Gastrocnemius medialis (tissue), 4 donors: Measurements from ENCODE around the gene FYB2. TPM values are rescaled to one million over a fixed set of nuclear protein-coding genes. Genes with fewer than 3 reads are reported as not detected.

Source experiments
- ATAC-seq, 2 donors: fragments of 150-250 bp; one replicate each; pipeline ENCODE4 v1.9.1; 2016
- DNase-seq, 2 donors: peaks; one replicate each; pipeline ENCODE4 v3.0.0-alpha.2; 2019
- H3K27ac ChIP-seq, 4 donors: fragments of 200-600 bp; sonication (generic); 1 replicate in 1 of 4; 2 replicates in 3 of 4; pipeline ENCODE4 v1.5.1; 2016 to 2018; ENCODE audit warnings: mild to moderate bottlenecking in 2 of 4, moderate library complexity in 1 of 4
- H3K27me3 ChIP-seq, 3 donors: fragments of 200-600 bp; sonication (generic) in 2 of 3; 1 replicate in 1 of 3; 2 replicates in 2 of 3; pipeline versions ENCODE4 v1.5.1 to v1.6.0; 2016 to 2019; ENCODE audit warnings: mild to moderate bottlenecking in 1 of 3, moderate library complexity in 1 of 3
- H3K36me3 ChIP-seq, 2 donors: fragments of 200-600 bp; sonication (generic) in 1 of 2; one replicate each; pipeline ENCODE4 v1.5.1; 2017 to 2018
- H3K4me1 ChIP-seq, 2 donors: fragments of 200-600 bp; sonication (generic) in 1 of 2; one replicate each; pipeline ENCODE4 v1.5.1; 2016 to 2017; ENCODE audit warnings: mild to moderate bottlenecking in 2 of 2
- H3K4me3 ChIP-seq, 4 donors: fragments of 200-600 bp; sonication (generic) in 3 of 4; 1 replicate in 1 of 4; 2 replicates in 3 of 4; pipeline ENCODE4 v1.5.1; 2016 to 2019; ENCODE audit warnings: mild to moderate bottlenecking in 2 of 4
- H3K9me3 ChIP-seq, 3 donors: fragments of 200-600 bp; sonication (generic) in 2 of 3; 1 replicate in 1 of 3; 2 replicates in 2 of 3; pipeline ENCODE4 v1.5.1; 2016 to 2019
- POLR2A ChIP-seq, 2 donors: fragments of 450-650 bp; IDR thresholded peaks; one replicate each; pipeline ENCODE4 v1.6.1; 2017; ENCODE audit warnings: antibody characterized with exemption in 2 of 2, mild to moderate bottlenecking in 2 of 2, moderate library complexity in 2 of 2
- in situ Hi-C, 4 donors: fragments of 200-750 bp; cut with MboI; loops; one replicate each; pipeline versions ENCODE4 v1.15.0 to v1.8.0; 2017; ENCODE audit warnings: low sequenced_read_pairs in 4 of 4
- intact Hi-C: fragments of 100-400 bp; cut with DNase I; formaldehyde crosslinking; loops from one replicate; pipeline ENCODE4 v1.15.1; 2023; ENCODE audit warnings: low total_unique reads
- total RNA-seq, 4 donors: library from RNA; depleted of rRNA; stranded (reverse); fragments of >200 nt; gene quantifications; one replicate each; pipeline versions ENCODE4 v1.1.0 to v1.2.3, GENCODE V29; 2016
- TF ChIP-seq, protein P1 (sequence below), 5 experiments: fragments of 450-650 bp in 3 of 5; fragments of 200-600 bp in 2 of 5; sonication (generic) in 2 of 5; IDR thresholded peaks in 4 of 5; conservative IDR thresholded peaks in 1 of 5; 1 replicate in 4 of 5; 2 replicates in 1 of 5; pipeline ENCODE4 v1.5.1; 2016 to 2019; ENCODE audit warnings: antibody characterized with exemption in 5 of 5, mild to moderate bottlenecking in 3 of 5, moderate library complexity in 3 of 5

FYB2 gene
- total RNA-seq, 4 donors from 2014 or later = 1.0 to 14.2 (median 1.7) TPM

DNA sequence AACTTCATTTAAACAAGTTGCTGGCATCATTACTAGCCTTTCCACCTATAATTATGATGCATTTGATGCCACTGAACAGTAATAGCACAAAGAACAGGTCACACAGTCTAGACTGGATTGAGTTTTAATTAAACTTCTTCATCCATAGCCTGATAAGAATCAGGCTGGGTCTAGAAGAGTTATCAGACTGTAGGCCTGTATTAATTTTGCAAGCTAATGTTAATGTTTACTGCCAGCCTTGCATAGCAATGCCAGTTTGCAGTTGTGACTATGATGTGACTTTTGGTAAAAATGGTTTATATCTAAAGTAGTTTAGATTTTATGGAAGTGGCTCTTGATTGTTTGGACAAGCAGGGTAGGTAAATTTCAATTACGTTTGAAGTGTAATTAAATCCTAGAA lies 106.1 kb downstream of the FYB2 start:
- Histone ChIP-seq H3K9me3 (no peaks in the 10 kb centered on the region), H3K27me3 (no peaks in the 10 kb centered on the region), H3K27ac (no peak overlapping the region), H3K4me1 (peaks cover under 1 to 1% of the 10 kb centered on the region in 2 donors), H3K36me3 (no peaks in the 10 kb centered on the region), H3K4me3 (no peak overlapping the region)
- in situ Hi-C loops = loop anchor here in 1 of 4 donors (25.0 kb wide), 1 partner anchor 1426 kb away; no protein-coding TSS in a partner anchor
- intact Hi-C loops = loop anchor here (5.0 kb wide), 1 partner anchor 109 kb away; no protein-coding TSS in a partner anchor
- ATAC-seq (no peak), DNase-seq (no peak)
- TF ChIP-seq, protein P1, sequence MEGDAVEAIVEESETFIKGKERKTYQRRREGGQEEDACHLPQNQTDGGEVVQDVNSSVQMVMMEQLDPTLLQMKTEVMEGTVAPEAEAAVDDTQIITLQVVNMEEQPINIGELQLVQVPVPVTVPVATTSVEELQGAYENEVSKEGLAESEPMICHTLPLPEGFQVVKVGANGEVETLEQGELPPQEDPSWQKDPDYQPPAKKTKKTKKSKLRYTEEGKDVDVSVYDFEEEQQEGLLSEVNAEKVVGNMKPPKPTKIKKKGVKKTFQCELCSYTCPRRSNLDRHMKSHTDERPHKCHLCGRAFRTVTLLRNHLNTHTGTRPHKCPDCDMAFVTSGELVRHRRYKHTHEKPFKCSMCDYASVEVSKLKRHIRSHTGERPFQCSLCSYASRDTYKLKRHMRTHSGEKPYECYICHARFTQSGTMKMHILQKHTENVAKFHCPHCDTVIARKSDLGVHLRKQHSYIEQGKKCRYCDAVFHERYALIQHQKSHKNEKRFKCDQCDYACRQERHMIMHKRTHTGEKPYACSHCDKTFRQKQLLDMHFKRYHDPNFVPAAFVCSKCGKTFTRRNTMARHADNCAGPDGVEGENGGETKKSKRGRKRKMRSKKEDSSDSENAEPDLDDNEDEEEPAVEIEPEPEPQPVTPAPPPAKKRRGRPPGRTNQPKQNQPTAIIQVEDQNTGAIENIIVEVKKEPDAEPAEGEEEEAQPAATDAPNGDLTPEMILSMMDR (IDR thresholded peaks at IDR 0.05 in 4 of 5, conservative IDR thresholded peaks at IDR 0.05 in 1 of 5) = no peak
- no peak for TF ChIP-seq POLR2A (IDR thresholded peaks at IDR 0.05)

DNA sequence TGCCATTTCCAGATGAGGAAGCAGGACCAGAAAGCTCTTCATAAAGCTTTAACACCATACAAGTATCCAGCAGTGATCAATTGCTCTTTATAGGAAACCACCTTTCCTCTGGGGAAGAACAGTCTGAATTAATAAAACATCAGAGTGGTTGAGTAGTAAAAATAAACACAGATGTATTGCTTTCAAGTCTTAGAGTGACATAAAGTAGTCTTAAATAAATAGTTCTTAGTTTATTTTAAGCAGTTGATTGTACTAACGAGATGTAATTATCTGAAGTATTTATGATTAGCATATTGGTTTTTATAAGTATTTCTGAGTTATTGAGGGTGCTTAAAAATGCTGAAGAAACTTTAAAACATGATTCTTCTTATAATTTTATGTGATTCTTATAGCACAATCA lies 107.1 kb downstream of the FYB2 start:
- DNase-seq (no peak), ATAC-seq (no peak)
- no peaks in the 10 kb centered on the region for H3K36me3 ChIP-seq
- H3K9me3 ChIP-seq = no peaks in the 10 kb centered on the region
- intact Hi-C loops (loop anchor here (5.0 kb wide), 1 partner anchor 110 kb away; no protein-coding TSS in a partner anchor), in situ Hi-C loops (loop anchor here in 1 of 4 donors (25.0 kb wide), 1 partner anchor 1425 kb away; no protein-coding TSS in a partner anchor)
- no peaks in the 10 kb centered on the region for H3K27me3 ChIP-seq
- no peak overlapping the region for H3K27ac ChIP-seq
- no peak for TF ChIP-seq POLR2A (IDR thresholded peaks at IDR 0.05)
- TF ChIP-seq, protein P1 (IDR thresholded peaks at IDR 0.05 in 4 of 5, conservative IDR thresholded peaks at IDR 0.05 in 1 of 5) = no peak
- peaks cover 0 to 4% of the 10 kb centered on the region in 2 donors for H3K4me1 ChIP-seq
- no peak overlapping the region for H3K4me3 ChIP-seq

DNA sequence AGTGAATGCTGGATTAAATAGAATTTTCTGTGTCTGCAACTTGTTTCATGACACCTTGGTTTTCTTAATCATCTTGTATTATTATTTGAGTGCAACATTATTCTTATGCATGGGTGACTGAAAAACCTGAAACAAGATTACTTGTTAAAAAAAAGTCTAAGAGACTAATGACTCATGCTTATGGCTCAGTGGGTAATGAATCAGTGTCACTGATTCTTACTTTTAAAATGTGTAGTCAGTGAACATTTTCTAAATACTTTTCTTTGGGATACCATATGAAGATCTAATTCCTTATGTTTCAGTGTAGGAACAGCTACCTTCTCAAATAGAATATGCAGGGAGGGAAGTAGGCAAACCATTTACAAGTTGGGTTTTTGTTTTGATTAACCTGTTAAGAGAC lies 108.6 kb downstream of the FYB2 start:
- in situ Hi-C loops = loop anchor here in 1 of 4 donors (25.0 kb wide), 1 partner anchor 1423 kb away; no protein-coding TSS in a partner anchor
- ATAC-seq = no peak
- no peaks in the 10 kb centered on the region for H3K9me3 ChIP-seq

DNA sequence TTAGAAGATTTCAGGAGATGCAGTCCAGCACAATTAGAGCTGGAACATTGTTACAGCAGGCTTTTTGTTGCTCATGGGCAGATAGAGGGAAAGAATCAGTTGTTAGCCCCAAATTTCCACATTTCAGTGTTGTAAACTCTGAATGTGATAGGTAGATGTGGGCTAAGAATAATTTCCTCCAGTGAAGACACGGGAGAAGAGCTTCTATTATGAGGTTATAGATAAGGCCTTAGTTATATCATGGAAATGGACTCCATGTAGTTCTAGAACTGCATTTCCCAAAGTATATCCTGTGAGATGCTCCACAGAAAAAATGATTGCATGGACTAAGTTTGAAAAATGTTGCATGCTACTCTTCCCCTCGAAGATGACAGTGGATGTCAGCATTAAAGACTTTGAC lies 109.2 kb downstream of the FYB2 start:
- Histone ChIP-seq H3K27ac (no peak overlapping the region), H3K4me1 (peaks cover 0 to 4% of the 10 kb centered on the region in 2 donors), H3K27me3 (no peaks in the 10 kb centered on the region), H3K36me3 (peaks cover 0 to 10% of the 10 kb centered on the region in 2 donors), H3K9me3 (no peaks in the 10 kb centered on the region), H3K4me3 (no peak overlapping the region)
- in situ Hi-C loops (loop anchor here (5.0 to 25.0 kb wide), 4 partner anchors 125 to 1428 kb away; no protein-coding TSS in a partner anchor), intact Hi-C loops (loop anchor here (2.0 to 5.0 kb wide), 5 partner anchors 43 to 1425 kb away; partner anchors contain the start of gene PRKAA2)
- no peak for DNase-seq
- TF ChIP-seq, protein P1 (IDR thresholded peaks at IDR 0.05 in 4 of 5, conservative IDR thresholded peaks at IDR 0.05 in 1 of 5) = no peak
- no peak for TF ChIP-seq POLR2A (IDR thresholded peaks at IDR 0.05)
- ATAC-seq = no peak

More for the DNA sequence above, 108.6 kb downstream of the FYB2 start:
- Histone ChIP-seq H3K27ac (no peak overlapping the region), H3K4me1 (peaks cover 0 to 4% of the 10 kb centered on the region in 2 donors), H3K27me3 (no peaks in the 10 kb centered on the region), H3K4me3 (no peak overlapping the region), H3K36me3 (peaks cover 0 to 10% of the 10 kb centered on the region in 2 donors)
- DNase-seq = no peak
- intact Hi-C loops = loop anchor here (5.0 kb wide), 1 partner anchor 112 kb away; no protein-coding TSS in a partner anchor
- TF ChIP-seq, protein P1 (IDR thresholded peaks at IDR 0.05 in 4 of 5, conservative IDR thresholded peaks at IDR 0.05 in 1 of 5) = no peak
- TF ChIP-seq POLR2A (IDR thresholded peaks at IDR 0.05) = no peak
